Common myeloid progenitor, CD34-positive (primary cell): Measurements from ENCODE around the gene ASXL2.

ENCODE experiments used
- CTCF ChIA-PET: fragments of 350-600 bp; sonication (Branson Sonifier 250); formaldehyde crosslinking; loops from one replicate; lab custom pipeline; 2021; ENCODE audit warnings: antibody characterized with exemption; lab: Charles Lee
- POLR2A ChIA-PET: fragments of 350-600 bp; sonication (Branson Sonifier 250); formaldehyde crosslinking; loops from one replicate; lab custom pipeline; 2021; ENCODE audit warnings: antibody characterized with exemption; lab: Charles Lee
- DNase-seq, 3 donors: peaks; one replicate each; pipeline versions ENCODE4 v3.0.0 to v3.0.0-alpha.2; 2013
- H3K27ac ChIP-seq, 2 experiments: 1 replicate in 1 of 2; 2 replicates in 1 of 2; pipeline ENCODE4 v1.7.0; 2013; ENCODE audit warnings: inconsistent platforms in 2 of 2, low read length in 2 of 2, mild to moderate bottlenecking in 2 of 2, low read depth in 1 of 2, moderate library complexity in 1 of 2; ENCODE audit not compliant: severe bottlenecking in 2 of 2, insufficient read depth in 1 of 2, poor library complexity in 1 of 2
- H3K27me3 ChIP-seq, 5 experiments: replicated peaks in 2 of 5; 1 replicate in 3 of 5; 2 replicates in 2 of 5; pipeline versions ENCODE4 v1.6.1 to v1.7.0; 2013; ENCODE audit warnings: low read length in 4 of 5, mild to moderate bottlenecking in 2 of 5, moderate library complexity in 2 of 5, inconsistent platforms in 1 of 5; ENCODE audit not compliant: insufficient read depth in 5 of 5, control insufficient read depth in 4 of 5
- H3K36me3 ChIP-seq, 4 experiments: 1 replicate in 2 of 4; 2 replicates in 2 of 4; pipeline versions ENCODE4 v1.6.1 to v1.7.0; 2013; ENCODE audit warnings: low read length in 3 of 4, control low read depth in 1 of 4, mild to moderate bottlenecking in 1 of 4; ENCODE audit not compliant: control insufficient read depth in 4 of 4, insufficient read depth in 4 of 4
- H3K4me1 ChIP-seq, 4 experiments: 1 replicate in 3 of 4; 2 replicates in 1 of 4; pipeline versions ENCODE4 v1.6.1 to v1.7.1; 2013; ENCODE audit warnings: low read length in 3 of 4, mild to moderate bottlenecking in 3 of 4, control low read depth in 1 of 4, inconsistent platforms in 1 of 4, moderate library complexity in 1 of 4; ENCODE audit not compliant: control insufficient read depth in 4 of 4, insufficient read depth in 4 of 4; ENCODE audit errors: control extremely low read depth in 1 of 4
- H3K4me3 ChIP-seq, 7 experiments: 1 replicate in 4 of 7; 2 replicates in 3 of 7; pipeline versions ENCODE4 v1.5.1 to v1.7.0; 2013; ENCODE audit warnings: mild to moderate bottlenecking in 7 of 7, low read length in 6 of 7, moderate library complexity in 6 of 7, inconsistent platforms in 2 of 7, low read depth in 2 of 7, control low read depth in 1 of 7; ENCODE audit not compliant: insufficient read depth in 4 of 7, control insufficient read depth in 1 of 7; ENCODE audit errors: extremely low read depth in 1 of 7
- H3K9me3 ChIP-seq, 5 experiments: 1 replicate in 4 of 5; 2 replicates in 1 of 5; pipeline versions ENCODE4 v1.6.1 to v1.7.1; 2013; ENCODE audit warnings: low read length in 4 of 5, mild to moderate bottlenecking in 2 of 5, inconsistent platforms in 1 of 5, low read depth in 1 of 5, moderate library complexity in 1 of 5; ENCODE audit not compliant: control insufficient read depth in 4 of 5, insufficient read depth in 2 of 5; ENCODE audit errors: control extremely low read depth in 1 of 5
- WGBS: methylation state at CpG from one replicate; pipeline ENCODE4 v1.1.5; 2013; ENCODE audit not compliant: insufficient coverage; 5-methylcytosine and 5-hydroxymethylcytosine counted together

ASXL2 gene

GRCh38 chr2:25842155-25842554, 36.1 kb downstream of the ASXL2 start:
- no peak for DNase-seq
- ChIA-PET POLR2A (no interaction called here), CTCF (interaction anchor here (0.6 to 2.1 kb wide), 2 partner anchors 10 to 13 kb away, joined by 4 to 22 read pairs; no protein-coding TSS in a partner anchor)
- Histone ChIP-seq H3K27me3 (no peaks in the 10 kb centered on the region), H3K4me1 (no peaks in the 10 kb centered on the region), H3K4me3 (no peak overlapping the region), H3K9me3 (no peaks in the 10 kb centered on the region), H3K27ac (no peak overlapping the region), H3K36me3 (peaks cover 7 to 22% (median 11%) of the 10 kb centered on the region in 4 experiments)
- no CpG with 5 or more reads among the region's 1 CpG for WGBS

GRCh38 chr2:25838152-25838756, 40.0 kb downstream of the ASXL2 start:
- Histone ChIP-seq H3K4me1 (no peaks in the 10 kb centered on the region), H3K27ac (no peak overlapping the region), H3K4me3 (no peak overlapping the region), H3K9me3 (peaks cover 0 to 3% (median 0%) of the 10 kb centered on the region in 5 experiments), H3K27me3 (no peaks in the 10 kb centered on the region), H3K36me3 (peaks cover 7 to 23% (median 11%) of the 10 kb centered on the region in 4 experiments)
- no CpG with 5 or more reads among the region's 2 CpGs for WGBS
- CTCF ChIA-PET: no interaction called here
- DNase-seq: no peak
- POLR2A ChIA-PET: interaction anchor here (0.5 kb wide), 1 partner anchor 110 kb away, joined by 3 read pairs; no protein-coding TSS in a partner anchor

GRCh38 chr2:25835906-25836305, 42.4 kb downstream of the ASXL2 start:
- Histone ChIP-seq H3K27me3 (no peaks in the 10 kb centered on the region), H3K4me3 (no peak overlapping the region), H3K4me1 (peaks cover 0 to 3% (median 0%) of the 10 kb centered on the region in 4 experiments), H3K9me3 (peaks cover 0 to 9% (median 5%) of the 10 kb centered on the region in 5 experiments), H3K27ac (no peak overlapping the region), H3K36me3 (peaks cover 7 to 25% (median 9%) of the 10 kb centered on the region in 4 experiments)
- no peak for DNase-seq
- POLR2A ChIA-PET: no interaction called here
- CTCF ChIA-PET: interaction anchor here (1.0 to 1.2 kb wide), 3 partner anchors 43 to 124 kb away, joined by 3 read pairs; partner anchors contain the start of gene ASXL2
- WGBS: no CpG with 5 or more reads among the region's 2 CpGs

- Histone ChIP-seq H3K36me3 (peaks cover 7 to 24% (median 9%) of the 10 kb centered on the region in 4 experiments), H3K27me3 (no peaks in the 10 kb centered on the region), H3K4me3 (no peak overlapping the region), H3K27ac (no peak overlapping the region), H3K9me3 (peaks cover 0 to 9% (median 5%) of the 10 kb centered on the region in 5 experiments), H3K4me1 (peaks cover 0 to 3% (median 0%) of the 10 kb centered on the region in 4 experiments)
- DNase-seq: peak in 2 of 3 donors; percentile 21 to 43
- 100% methylated on average over 1 of the region's 2 CpGs for WGBS
- POLR2A ChIA-PET: no interaction called here
- CTCF ChIA-PET: interaction anchor here (0.9 kb wide), 1 partner anchor 18 kb away, joined by 3 read pairs; no protein-coding TSS in a partner anchor
Observed at GRCh38 chr2:25833566-25833965, 44.7 kb downstream of the ASXL2 start.

- POLR2A ChIA-PET: no interaction called here
- Histone ChIP-seq H3K36me3 (peaks cover 4 to 24% (median 9%) of the 10 kb centered on the region in 4 experiments), H3K9me3 (peaks cover 0 to 9% (median 5%) of the 10 kb centered on the region in 5 experiments), H3K4me3 (no peak overlapping the region), H3K27me3 (no peaks in the 10 kb centered on the region), H3K27ac (no peak overlapping the region), H3K4me1 (peaks cover 0 to 3% (median 0%) of the 10 kb centered on the region in 4 experiments)
- WGBS: 90% methylated on average over 3 of the region's 5 CpGs
- CTCF ChIA-PET: no interaction called here
- DNase-seq: peak in 1 of 3 donors; percentile 32
Observed at GRCh38 chr2:25832897-25833296, 45.4 kb downstream of the ASXL2 start.

GRCh38 chr2:25831746-25832449, 46.4 kb downstream of the ASXL2 start:
- peak in 2 of 3 donors; percentile 46 to 61 for DNase-seq
- H3K27me3 ChIP-seq: no peaks in the 10 kb centered on the region
- no peak overlapping the region for H3K4me3 ChIP-seq
- CTCF ChIA-PET: no interaction called here
- WGBS: no CpG with 5 or more reads among the region's 3 CpGs
- peaks cover 0 to 9% (median 5%) of the 10 kb centered on the region in 5 experiments for H3K9me3 ChIP-seq
- H3K27ac ChIP-seq: no peak overlapping the region
- peaks cover 4 to 24% (median 9%) of the 10 kb centered on the region in 4 experiments for H3K36me3 ChIP-seq
- H3K4me1 ChIP-seq: peaks cover 0 to 3% (median 0%) of the 10 kb centered on the region in 4 experiments
- POLR2A ChIA-PET: no interaction called here
